Measurements from ENCODE around the gene KLRG1.

The KLRG1 gene

DNA sequence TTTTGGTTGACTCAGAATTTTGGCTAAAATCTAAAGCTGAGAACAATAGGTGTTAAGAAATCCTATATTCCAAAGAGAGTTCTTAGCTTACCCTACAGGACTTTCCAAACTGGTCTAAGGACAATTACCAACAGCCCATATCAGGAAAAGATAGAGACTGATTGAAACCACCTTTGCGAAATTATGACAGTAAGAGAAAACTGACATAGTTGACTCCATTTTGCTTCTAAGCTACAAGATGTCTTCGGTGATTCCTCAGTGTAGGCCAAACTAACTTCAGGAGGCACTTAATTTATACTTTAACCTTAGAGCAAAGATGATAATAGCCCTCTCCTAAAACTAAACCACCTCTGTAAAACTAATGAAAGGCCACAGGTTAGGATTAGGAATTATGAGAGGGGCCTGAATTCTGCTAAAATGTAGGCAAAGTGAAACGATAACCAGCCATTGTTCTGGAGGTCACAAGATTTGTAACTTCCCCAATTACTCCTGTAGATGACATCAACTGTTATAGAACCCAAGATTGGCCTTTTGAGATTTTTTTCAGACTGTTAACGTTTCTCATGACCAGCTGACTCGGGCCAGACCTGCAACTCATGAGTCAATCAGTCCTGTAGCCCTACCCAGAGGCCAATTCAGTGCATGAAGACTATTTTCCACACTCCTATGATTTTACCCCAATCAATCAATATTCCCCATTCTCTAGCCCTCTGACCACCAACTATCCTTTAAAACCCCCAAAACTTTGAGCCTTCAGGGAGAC, 43.0 kb downstream of the KLRG1 start:
- Histone ChIP-seq H3K4me3 (ENCODE audit: low read depth, low read length) (no peak overlapping the region), H3K9me3 (ENCODE audit: severe bottlenecking) (no peaks in the 10 kb centered on the region), H3K27ac (no peak overlapping the region), H3K36me3 (no peaks in the 10 kb centered on the region), H3K27me3 (ENCODE audit: insufficient read depth, low read depth, severe bottlenecking) (no peaks in the 10 kb centered on the region)
- DNase-seq = no peak
- TF ChIP-seq, protein P1, sequence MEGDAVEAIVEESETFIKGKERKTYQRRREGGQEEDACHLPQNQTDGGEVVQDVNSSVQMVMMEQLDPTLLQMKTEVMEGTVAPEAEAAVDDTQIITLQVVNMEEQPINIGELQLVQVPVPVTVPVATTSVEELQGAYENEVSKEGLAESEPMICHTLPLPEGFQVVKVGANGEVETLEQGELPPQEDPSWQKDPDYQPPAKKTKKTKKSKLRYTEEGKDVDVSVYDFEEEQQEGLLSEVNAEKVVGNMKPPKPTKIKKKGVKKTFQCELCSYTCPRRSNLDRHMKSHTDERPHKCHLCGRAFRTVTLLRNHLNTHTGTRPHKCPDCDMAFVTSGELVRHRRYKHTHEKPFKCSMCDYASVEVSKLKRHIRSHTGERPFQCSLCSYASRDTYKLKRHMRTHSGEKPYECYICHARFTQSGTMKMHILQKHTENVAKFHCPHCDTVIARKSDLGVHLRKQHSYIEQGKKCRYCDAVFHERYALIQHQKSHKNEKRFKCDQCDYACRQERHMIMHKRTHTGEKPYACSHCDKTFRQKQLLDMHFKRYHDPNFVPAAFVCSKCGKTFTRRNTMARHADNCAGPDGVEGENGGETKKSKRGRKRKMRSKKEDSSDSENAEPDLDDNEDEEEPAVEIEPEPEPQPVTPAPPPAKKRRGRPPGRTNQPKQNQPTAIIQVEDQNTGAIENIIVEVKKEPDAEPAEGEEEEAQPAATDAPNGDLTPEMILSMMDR (IDR thresholded peaks at IDR 0.05; ENCODE audit: low read depth, low read length) = no peak

DNA sequence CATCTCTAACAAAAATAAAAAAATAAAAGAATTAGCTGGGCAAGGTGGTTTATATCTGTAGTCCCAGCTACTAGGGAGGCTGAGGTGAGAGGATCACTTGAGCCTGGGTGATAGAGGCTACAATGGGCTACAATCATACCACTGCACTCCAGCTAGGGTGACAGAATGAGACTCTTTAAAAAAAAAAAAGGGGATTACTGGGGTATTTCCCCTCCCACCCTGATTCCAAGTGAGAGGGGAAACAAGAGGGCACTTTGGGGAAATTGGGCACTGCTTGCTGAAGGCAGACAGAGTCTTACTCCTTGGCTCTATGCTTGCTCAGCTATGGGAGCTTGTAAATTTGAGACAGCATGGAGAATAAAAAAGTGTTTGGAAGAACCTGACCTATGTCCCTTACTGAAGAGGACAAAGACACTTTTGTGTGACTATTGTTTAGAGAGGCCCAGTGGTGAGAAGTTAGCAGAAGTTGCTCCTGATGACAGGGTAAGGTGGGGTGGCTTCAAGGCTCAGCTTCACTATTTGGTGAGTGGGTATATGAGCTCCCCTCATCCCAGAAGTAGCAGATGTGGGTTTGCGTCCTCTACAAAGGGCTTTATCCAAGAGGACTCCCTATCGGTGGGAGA, 44.0 kb downstream of the KLRG1 start:
- TF ChIP-seq, protein P1 (IDR thresholded peaks at IDR 0.05; ENCODE audit: low read depth, low read length) = no peak
- H3K27ac ChIP-seq = no peak overlapping the region
- no peaks in the 10 kb centered on the region for H3K9me3 ChIP-seq (ENCODE audit: severe bottlenecking)
- H3K27me3 ChIP-seq (ENCODE audit: insufficient read depth, low read depth, severe bottlenecking) = no peaks in the 10 kb centered on the region
- H3K4me3 ChIP-seq (ENCODE audit: low read depth, low read length) = no peak overlapping the region
- DNase-seq = no peak
- H3K36me3 ChIP-seq = no peaks in the 10 kb centered on the region

DNA sequence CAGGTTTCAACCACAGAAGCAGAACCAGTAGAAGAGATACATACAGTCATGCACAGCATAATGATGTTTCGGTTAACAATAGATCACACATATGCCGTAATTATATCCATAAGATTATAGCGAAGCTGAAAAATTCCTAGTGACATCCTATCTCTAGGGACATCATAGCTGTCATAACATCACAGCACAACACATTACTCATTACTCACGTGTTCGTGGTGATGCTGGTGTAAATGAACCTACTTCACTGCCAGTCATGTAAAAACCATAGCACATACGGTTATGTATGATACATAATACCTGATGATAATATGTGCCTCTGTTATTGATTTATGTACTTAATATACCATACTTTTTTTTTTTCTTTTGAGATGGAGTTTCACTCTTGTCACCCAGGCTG, 44.7 kb downstream of the KLRG1 start:
- Histone ChIP-seq H3K4me3 (ENCODE audit: low read depth, low read length) (no peak overlapping the region), H3K9me3 (ENCODE audit: severe bottlenecking) (no peaks in the 10 kb centered on the region), H3K27me3 (ENCODE audit: insufficient read depth, low read depth, severe bottlenecking) (no peaks in the 10 kb centered on the region), H3K27ac (no peak overlapping the region), H3K36me3 (no peaks in the 10 kb centered on the region)
- TF ChIP-seq, protein P1 (IDR thresholded peaks at IDR 0.05; ENCODE audit: low read depth, low read length) = no peak
- DNase-seq = no peak

DNA sequence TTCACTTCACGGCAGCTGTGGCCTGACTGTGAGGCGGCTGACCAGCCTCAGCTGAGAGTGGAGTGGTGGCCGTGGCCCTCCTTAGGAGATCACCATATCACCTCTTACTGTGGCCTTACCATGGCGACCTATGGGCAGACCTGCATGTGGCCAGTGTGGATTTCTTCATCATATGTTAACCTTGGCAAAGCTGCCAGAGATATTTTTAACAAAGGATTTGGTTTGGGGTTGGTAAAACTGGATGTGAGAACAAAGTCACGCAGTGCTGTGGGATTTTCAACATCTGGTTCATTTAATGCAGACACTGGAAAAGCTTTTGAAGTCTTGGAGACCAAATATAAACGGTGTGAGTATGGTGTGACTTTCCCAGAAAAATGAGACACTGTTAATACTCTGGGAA, 46.9 kb downstream of the KLRG1 start:
- Histone ChIP-seq H3K27ac (no peak overlapping the region), H3K4me3 (ENCODE audit: low read depth, low read length) (no peak overlapping the region), H3K36me3 (no peaks in the 10 kb centered on the region), H3K9me3 (ENCODE audit: severe bottlenecking) (no peaks in the 10 kb centered on the region), H3K27me3 (ENCODE audit: insufficient read depth, low read depth, severe bottlenecking) (no peaks in the 10 kb centered on the region)
- TF ChIP-seq, protein P1 (IDR thresholded peaks at IDR 0.05; ENCODE audit: low read depth, low read length) = no peak
- DNase-seq = no peak

DNA sequence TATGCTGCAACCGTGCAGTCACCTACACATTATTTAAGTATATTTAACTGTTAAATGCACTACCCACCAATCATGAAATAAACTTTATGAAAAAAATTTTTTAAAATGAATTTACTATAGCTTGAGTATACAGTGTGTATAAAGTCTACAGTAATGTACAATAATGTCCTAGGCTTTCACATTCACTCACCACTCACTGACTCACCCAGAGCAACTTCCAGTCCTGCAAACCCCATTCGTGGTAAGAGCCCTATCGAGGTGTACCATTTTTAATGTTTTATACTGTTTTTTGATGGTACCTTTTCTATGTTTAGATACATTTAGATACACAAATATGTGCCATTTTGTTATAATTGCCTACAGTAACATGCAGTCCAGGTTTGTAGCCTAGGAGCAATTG, 48.1 kb downstream of the KLRG1 start:
- TF ChIP-seq, protein P1 (IDR thresholded peaks at IDR 0.05; ENCODE audit: low read depth, low read length) = no peak
- Histone ChIP-seq H3K27ac (no peak overlapping the region), H3K9me3 (ENCODE audit: severe bottlenecking) (no peaks in the 10 kb centered on the region), H3K27me3 (ENCODE audit: insufficient read depth, low read depth, severe bottlenecking) (no peaks in the 10 kb centered on the region), H3K4me3 (ENCODE audit: low read depth, low read length) (no peak overlapping the region), H3K36me3 (no peaks in the 10 kb centered on the region)
- DNase-seq = no peak

Measured in WERI-Rb-1 (cell line).